Iris pigment epithelial cell (primary cell): ENCODE measurements around the gene PDPN.

Experiments used
- DNase-seq: peaks from one replicate; pipeline ENCODE4 v3.0.0-alpha.2; 2011; ENCODE audit warnings: low read depth

The PDPN gene

GRCh38 chr1:13581446-13581845, 2.2 kb upstream of the PDPN start:
- DNase-seq, result no peak

- DNase-seq, result no peak
Measured at GRCh38 chr1:13582713-13583443, 754 bp upstream of the PDPN start.

- DNase-seq, result peak; percentile 30
Measured at GRCh38 chr1:13583966-13584791, 547 bp downstream of the PDPN start.

- no peak for DNase-seq
Measured at GRCh38 chr1:13584876-13585611, 1.4 kb downstream of the PDPN start.

- no peak for DNase-seq
Measured at GRCh38 chr1:13585612-13585991, 2.0 kb downstream of the PDPN start.

GRCh38 chr1:13586001-13586400, 2.4 kb downstream of the PDPN start:
- no peak for DNase-seq

GRCh38 chr1:13587256-13588030, 3.8 kb downstream of the PDPN start:
- DNase-seq, result peak; percentile 19

GRCh38 chr1:13588946-13589796, 5.5 kb downstream of the PDPN start:
- no peak for DNase-seq

- peak; percentile 11 for DNase-seq
Measured at GRCh38 chr1:13590486-13590885, 6.9 kb downstream of the PDPN start.

- peak; percentile 91 for DNase-seq
Measured at GRCh38 chr1:13593511-13594131, 10.0 kb downstream of the PDPN start.

- no peak for DNase-seq
Measured at GRCh38 chr1:13595411-13595810, 11.8 kb downstream of the PDPN start.

- DNase-seq, result no peak
Measured at GRCh38 chr1:13597166-13597565, 13.5 kb downstream of the PDPN start.

GRCh38 chr1:13600762-13601453, 17.3 kb downstream of the PDPN start:
- no peak for DNase-seq

GRCh38 chr1:13604176-13604575, 20.5 kb downstream of the PDPN start:
- DNase-seq, result no peak

GRCh38 chr1:13604721-13605120, 21.1 kb downstream of the PDPN start:
- no peak for DNase-seq

- DNase-seq, result peak; percentile 27
Measured at GRCh38 chr1:13605159-13605558, 21.5 kb downstream of the PDPN start.

GRCh38 chr1:13607002-13607401, 23.4 kb downstream of the PDPN start:
- no peak for DNase-seq

- no peak for DNase-seq
Measured at GRCh38 chr1:13616234-13616633, 32.6 kb downstream of the PDPN start.

- no peak for DNase-seq
Measured at GRCh38 chr1:13617108-13617507, 33.5 kb downstream of the PDPN start.

GRCh38 chr1:13617773-13618172, 34.1 kb downstream of the PDPN start:
- no peak for DNase-seq
